Kidney (tissue), 14 donors: Measurements from ENCODE around the gene ADPRS. TPM values are rescaled to one million over a fixed set of nuclear protein-coding genes. Genes with fewer than 3 reads are reported as not detected.

ENCODE experiments used
- DNase-seq, 5 donors: peaks; one replicate each; pipeline ENCODE4 v3.0.0-alpha.2; 2013 to 2020
- FAIRE-seq: peaks from 2 replicates; lab custom pipeline; 2012; peaks lifted over from hg19 to GRCh38; lab: Jason Lieb, UNC
- H3K27ac ChIP-seq, 2 donors: one replicate each; pipeline ENCODE4 v1.7.0; 2013; ENCODE audit warnings: low read depth in 2 of 2, low read length in 2 of 2, inconsistent platforms in 1 of 2
- H3K27me3 ChIP-seq: one replicate; pipeline ENCODE4 v1.7.1; 2013; ENCODE audit warnings: low read length, inconsistent platforms; ENCODE audit not compliant: control insufficient read depth, insufficient read depth
- H3K36me3 ChIP-seq, 3 donors: one replicate each; pipeline versions ENCODE4 v1.7.0 to v1.7.1; 2013; ENCODE audit warnings: low read length in 3 of 3, control low read depth in 1 of 3, inconsistent platforms in 1 of 3; ENCODE audit not compliant: insufficient read depth in 3 of 3, control insufficient read depth in 2 of 3
- H3K4me1 ChIP-seq, 3 donors: one replicate each; pipeline versions ENCODE4 v1.7.0 to v1.7.1; 2013; ENCODE audit warnings: low read length in 3 of 3, inconsistent platforms in 1 of 3, low read depth in 1 of 3; ENCODE audit not compliant: control insufficient read depth in 2 of 3, insufficient read depth in 2 of 3
- H3K4me3 ChIP-seq, 3 donors: one replicate each; pipeline versions ENCODE4 v1.7.0 to v1.8.1; 2013; ENCODE audit warnings: low read length in 3 of 3, control low read depth in 1 of 3, inconsistent platforms in 1 of 3
- H3K9ac ChIP-seq, 3 donors: one replicate each; pipeline versions ENCODE4 v1.7.0 to v1.7.1; 2013; ENCODE audit warnings: low read length in 3 of 3, control low read depth in 1 of 3, inconsistent platforms in 1 of 3
- H3K9me3 ChIP-seq, 3 donors: one replicate each; pipeline versions ENCODE4 v1.7.0 to v1.7.1; 2013; ENCODE audit warnings: low read length in 3 of 3, control low read depth in 1 of 3, inconsistent platforms in 1 of 3; ENCODE audit not compliant: control insufficient read depth in 2 of 3, insufficient read depth in 1 of 3
- CTCF ChIP-seq: IDR thresholded peaks from 3 replicates; pipeline ENCODE4 v1.5.1; 2012; ENCODE audit warnings: mild to moderate bottlenecking, moderate library complexity, borderline replicate concordance; ENCODE audit not compliant: insufficient read depth; ENCODE audit errors: extremely low read depth
- intact Hi-C: fragments of 100-400 bp; cut with DNase I; formaldehyde crosslinking; loops from one replicate; pipeline ENCODE4 v1.11.1; 2022
- polyA plus RNA-seq: library from polyadenylated mRNA; stranded (reverse); fragments of 350-450 nt; fragmentation: Illumina TruSeq; extraction: RNeasy Lipid Tissue Mini Kit (QIAGEN cat#74804); gene quantifications from one replicate; pipeline ENCODE4 v1.2.3, GENCODE V29; 2014; ENCODE audit warnings: low read depth, low replicate concordance; ENCODE audit not compliant: insufficient read depth
- total RNA-seq: library from RNA; stranded (reverse); fragmentation: NEBNext Ultra II Directional; extraction: Animal tissue kit (Norgen Biotek cat#: 25700); gene quantifications from one replicate; pipeline ENCODE4 v1.2.1, GENCODE V29; 2021
- donor health status: control.
- donor health status: control.
- donor health status: control.
- donor health status: control.
- donor health status: control.
- donor health status: DM: yes; HTN: yes; CAD: no.
- donor health status: Normal renal cell carcinoma (clear cell type).

ADPRS gene
- total and polyA plus RNA-seq, 2 donors from 2014 or later, result 26.9 to 36.4 TPM

GRCh38 chr1:36124404-36125128 lies 35.9 kb downstream of the ADPRS start:
- Histone ChIP-seq H3K9me3 (no peaks in the 10 kb centered on the region), H3K27me3 (peaks cover 3% of the 10 kb centered on the region), H3K4me1 (peaks cover 0 to 4% (median 0%) of the 10 kb centered on the region in 3 donors), H3K36me3 (no peaks in the 10 kb centered on the region), H3K9ac (no peak overlapping the region), H3K4me3 (no peak overlapping the region), H3K27ac (no peak overlapping the region)
- DNase-seq (no peak), FAIRE-seq (no peak)
- TF ChIP-seq CTCF, result no peak
- intact Hi-C loops, result no loop called here

GRCh38 chr1:36125129-36125991 lies 36.7 kb downstream of the ADPRS start, which contains the start of gene COL8A2:
TSS of gene COL8A2 (minus strand) at chr1:36125222. CDS start at chr1:36100242, 24,980 bp downstream.
- Histone ChIP-seq H3K4me1 (peaks cover 0 to 4% (median 0%) of the 10 kb centered on the region in 3 donors), H3K27ac (no peak within 1 kb of the TSS), H3K27me3 (peaks cover 3% of the 10 kb centered on the region), H3K9me3 (no peaks in the 10 kb centered on the region), H3K4me3 (peak within 1 kb of the TSS in 1 of 3 donors; percentile 32), H3K36me3 (no peaks in the 10 kb centered on the region), H3K9ac (no peak within 1 kb of the TSS)
- FAIRE-seq, result no peak
- TF ChIP-seq CTCF, result no peak
- DNase-seq, result peak in 4 of 5 donors; percentile 29 to 78 (median 54)
- intact Hi-C loops, result no loop called here

GRCh38 chr1:36126005-36126716 lies 37.5 kb downstream of the ADPRS start:
- H3K4me1 ChIP-seq, result peaks cover 0 to 4% (median 0%) of the 10 kb centered on the region in 3 donors
- H3K27me3 ChIP-seq, result peaks cover 3% of the 10 kb centered on the region
- H3K36me3 ChIP-seq, result no peaks in the 10 kb centered on the region
- DNase-seq, result no peak
- intact Hi-C loops, result no loop called here
- FAIRE-seq, result no peak
- no peaks in the 10 kb centered on the region for H3K9me3 ChIP-seq
- H3K9ac ChIP-seq, result no peak overlapping the region
- TF ChIP-seq CTCF, result no peak
- no peak overlapping the region for H3K4me3 ChIP-seq
- no peak overlapping the region for H3K27ac ChIP-seq
